ENCODE measurements around the gene FBXO22.
"Not testable (repeated sequence)": the region's sequence is repeated elsewhere in the genome, so short reads cannot be mapped to it uniquely, and the experiment has no call there.

Gene FBXO22

DNA sequence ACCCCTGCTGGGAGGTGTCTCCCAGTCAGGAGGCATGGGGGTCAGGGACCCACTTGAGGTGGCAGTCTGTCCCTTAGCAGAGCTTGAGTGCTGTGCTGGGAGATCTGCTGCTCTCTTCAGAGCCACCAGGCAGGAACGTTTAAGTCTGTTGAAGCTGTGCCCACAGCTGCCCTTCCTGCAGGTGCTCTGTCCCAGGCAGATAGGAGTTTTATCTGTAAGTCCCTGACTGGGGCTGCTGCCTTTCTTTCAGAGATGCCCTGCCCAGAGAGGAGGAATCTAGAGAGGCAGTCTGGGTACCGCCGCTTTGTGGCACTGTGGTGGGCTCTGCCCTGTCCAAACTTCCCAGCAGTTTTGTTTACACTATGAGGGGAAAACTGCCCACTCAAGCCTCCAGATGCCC, 73.1 kb downstream of the FBXO22 start:
- not testable (repeated sequence) for DNase-seq (ENCODE audit: low spot score); FAIRE-seq

DNA sequence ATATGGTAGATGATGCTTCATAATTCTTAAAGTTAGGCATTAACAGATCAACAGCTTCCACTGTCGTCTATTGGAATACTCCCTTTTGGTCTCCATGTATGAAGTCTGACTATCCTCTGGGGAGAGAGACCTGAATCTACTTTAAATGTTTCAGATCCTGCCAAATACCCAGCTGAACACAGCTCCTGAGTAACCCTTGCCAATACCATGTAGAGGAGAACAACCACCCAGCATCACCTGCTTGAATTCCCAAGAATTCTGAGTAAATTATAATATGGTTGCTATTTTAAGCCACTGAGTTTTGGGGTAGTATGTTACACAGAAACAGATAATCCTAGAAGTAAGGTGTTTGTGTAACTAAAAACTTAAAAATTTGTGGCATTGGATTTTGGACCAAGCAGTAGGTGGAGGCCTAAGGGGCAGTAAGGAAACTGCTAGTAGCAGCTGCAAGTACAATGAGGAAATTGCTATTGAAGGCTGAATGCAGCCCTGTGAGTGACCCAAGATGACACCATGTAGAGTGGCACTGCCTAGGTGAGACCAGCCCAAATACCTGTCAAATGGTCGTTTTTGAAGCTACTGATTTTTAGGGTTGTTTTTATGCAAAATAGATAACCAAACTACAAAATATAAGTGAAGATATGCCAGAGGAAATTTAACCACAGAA, 77.6 kb downstream of the FBXO22 start:
- DNase-seq (ENCODE audit: low spot score) (no peak), FAIRE-seq (no peak)

DNA sequence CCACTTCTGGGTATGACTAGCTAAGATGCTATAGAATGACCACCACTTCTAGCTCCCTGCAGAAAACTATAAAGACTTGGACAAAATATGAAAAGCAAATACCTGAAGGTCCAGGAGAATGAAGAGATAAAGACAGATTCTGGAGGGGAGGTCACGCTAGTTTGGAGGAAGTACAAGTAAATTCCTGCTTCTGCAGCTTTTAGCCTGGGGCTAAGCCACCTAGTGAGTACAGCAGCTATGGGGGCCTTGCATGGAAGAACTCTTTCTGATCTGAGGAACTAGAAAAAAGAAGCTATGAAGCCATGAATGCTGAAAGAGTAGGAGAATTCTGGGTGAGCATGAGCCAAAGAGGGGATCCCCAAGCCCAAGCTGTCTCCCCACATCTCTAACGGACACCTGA, 78.8 kb downstream of the FBXO22 start:
- DNase-seq (ENCODE audit: low spot score) = no peak
- no peak for FAIRE-seq

DNA sequence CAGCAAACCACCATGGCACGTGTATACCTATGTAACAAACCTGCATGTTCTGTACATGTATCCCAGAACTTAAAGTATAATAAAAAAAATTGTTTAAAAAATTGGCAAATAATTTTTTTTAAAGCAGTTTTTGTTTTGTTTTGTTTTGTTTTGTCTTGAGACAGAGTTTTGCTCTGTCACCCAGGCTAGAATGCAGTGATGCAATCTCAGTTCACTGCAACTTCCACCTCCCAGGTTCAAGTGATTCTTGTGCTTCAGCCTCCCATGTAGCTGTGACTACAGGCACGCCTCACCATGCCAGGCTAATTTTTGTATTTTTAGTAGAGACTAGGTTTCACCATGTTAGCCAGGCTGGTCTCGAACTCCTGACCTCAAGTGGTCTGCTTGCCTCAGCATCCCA, 81.0 kb downstream of the FBXO22 start:
- FAIRE-seq; DNase-seq (ENCODE audit: low spot score): not testable (repeated sequence)

DNA sequence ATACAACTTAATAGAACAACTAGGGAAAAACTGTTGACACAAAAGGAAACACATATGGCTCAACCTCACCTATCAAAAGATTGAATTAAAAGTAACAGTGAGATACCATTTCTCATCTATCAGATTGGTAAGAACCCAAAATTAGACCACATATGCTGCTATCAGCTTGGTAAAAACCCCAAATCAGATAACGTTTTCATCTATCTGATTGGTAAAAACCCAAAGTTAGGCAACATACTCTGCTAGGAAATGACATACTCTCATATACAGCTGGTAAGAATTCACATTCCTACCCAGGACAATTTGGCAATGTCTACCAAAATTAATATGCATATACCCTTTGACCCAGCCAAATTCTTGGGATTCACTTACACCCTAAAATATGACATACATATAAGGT, 82.3 kb downstream of the FBXO22 start:
- DNase-seq (ENCODE audit: low spot score) = no peak
- no peak for FAIRE-seq

DNA sequence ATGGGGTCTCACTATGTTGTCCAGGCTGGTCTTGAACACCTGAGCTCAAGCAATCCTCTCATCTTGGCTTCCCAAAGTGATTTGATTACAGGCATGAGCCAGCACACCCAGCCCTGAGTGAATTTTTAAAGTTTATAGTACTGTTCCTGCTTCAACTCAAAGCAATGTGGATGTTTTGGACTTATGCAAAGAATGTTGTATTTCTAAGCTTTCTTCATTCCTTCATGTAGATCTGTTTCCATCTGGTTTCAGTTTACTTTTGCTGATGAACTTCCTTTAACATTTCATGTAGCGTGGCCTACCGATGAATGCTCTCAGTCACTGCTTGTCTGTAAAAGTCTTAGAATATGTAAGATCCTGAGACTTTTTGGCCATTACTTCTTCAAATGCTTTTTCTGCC, 85.4 kb downstream of the FBXO22 start:
- DNase-seq (ENCODE audit: low spot score) = no peak
- FAIRE-seq = no peak

DNA sequence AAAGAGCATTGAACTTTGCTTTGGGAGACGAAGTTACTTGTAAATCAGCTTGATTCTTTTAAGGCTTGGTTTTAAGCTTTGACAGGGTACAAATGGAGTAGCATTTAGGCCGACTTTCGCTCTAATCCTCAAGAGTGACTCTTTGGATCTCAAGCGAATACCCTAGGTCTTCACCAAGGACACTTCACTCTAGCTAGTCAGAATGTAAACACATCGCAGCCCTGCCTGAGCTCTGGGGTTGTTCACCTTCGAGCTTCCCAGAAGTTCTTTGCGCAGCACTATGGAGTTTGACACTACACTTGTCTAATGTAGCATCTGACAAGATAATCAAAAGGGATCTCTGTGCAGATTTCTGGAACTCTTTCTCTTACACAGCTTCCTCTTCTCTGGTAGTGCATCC, 86.2 kb downstream of the FBXO22 start:
- FAIRE-seq (no peak), DNase-seq (ENCODE audit: low spot score) (no peak)

Data from RCC 7860 (cell line).